GM18526 (cell line): ENCODE data around the gene TBK1.

Source experiments
- POLR2A ChIP-seq: IDR thresholded peaks from 3 replicates; pipeline ENCODE4 v1.6.1; 2011; ENCODE audit not compliant: insufficient read length; ENCODE audit errors: extremely low read depth

Gene TBK1

DNA sequence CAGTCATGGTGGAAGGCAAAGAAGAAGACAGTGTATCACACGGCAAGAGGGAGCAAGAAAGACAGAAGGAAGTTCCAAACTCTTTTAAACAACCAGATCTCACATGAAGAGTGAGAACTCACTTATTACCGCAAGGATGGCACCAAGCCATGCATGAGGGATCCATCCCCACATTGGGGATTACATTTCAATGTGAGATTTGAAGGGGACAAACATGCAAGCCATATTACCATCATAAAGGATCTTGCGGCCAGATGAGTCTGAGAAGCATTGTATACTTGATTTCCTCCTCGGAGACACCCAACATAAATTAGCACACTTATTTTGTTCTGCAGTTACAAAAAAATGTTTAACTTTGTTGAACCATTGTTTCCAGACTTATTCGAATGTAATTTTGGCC, 66.5 kb downstream of the TBK1 start:
- no peak for TF ChIP-seq POLR2A

GRCh38 chr12:64521833-64522232, 69.9 kb downstream of the TBK1 start:
- TF ChIP-seq POLR2A, result no peak

- TF ChIP-seq POLR2A, result no peak
Measured at GRCh38 chr12:64522316-64522715, 70.4 kb downstream of the TBK1 start.

- no peak for TF ChIP-seq POLR2A
Measured at GRCh38 chr12:64522807-64523206, 70.9 kb downstream of the TBK1 start.

- no peak for TF ChIP-seq POLR2A
Measured at GRCh38 chr12:64525461-64526160, 73.7 kb downstream of the TBK1 start.

- TF ChIP-seq POLR2A, result no peak
Measured at GRCh38 chr12:64526859-64527258, 74.9 kb downstream of the TBK1 start.

GRCh38 chr12:64528616-64529015, 76.7 kb downstream of the TBK1 start:
- no peak for TF ChIP-seq POLR2A

- TF ChIP-seq POLR2A, result no peak
Measured at GRCh38 chr12:64530566-64530965, 78.6 kb downstream of the TBK1 start.

DNA sequence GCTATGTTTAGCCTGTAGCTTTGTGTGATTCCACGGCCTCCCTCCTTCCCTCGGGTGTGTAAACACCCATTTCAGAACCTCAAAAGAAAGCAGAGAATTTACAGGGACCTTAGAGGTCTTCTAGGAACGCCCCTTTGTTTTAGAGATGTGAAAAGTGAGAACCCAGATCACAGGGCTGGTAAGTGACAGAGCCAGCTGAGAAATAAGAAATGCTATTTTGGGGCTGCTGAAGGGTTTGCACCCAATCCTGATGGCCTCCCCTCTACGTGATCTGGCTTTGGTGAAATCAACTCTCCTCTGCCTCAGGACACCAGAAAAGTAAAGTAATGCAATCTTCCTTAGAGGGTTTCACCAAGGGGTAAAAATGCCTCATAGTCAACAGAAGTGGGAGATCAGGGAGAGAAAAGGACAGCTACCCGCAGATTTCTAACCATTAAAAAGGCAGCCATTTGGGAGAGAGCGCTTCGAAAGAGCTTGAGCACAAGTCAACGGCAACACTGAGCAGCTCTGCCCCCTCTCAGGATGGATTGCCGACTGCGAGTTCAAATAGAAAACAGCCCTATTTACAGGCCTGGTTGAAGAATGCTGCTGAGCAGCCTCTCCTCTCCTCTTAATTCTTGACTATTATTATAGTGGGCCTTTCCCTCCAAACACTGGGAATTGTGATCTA, 79.9 kb downstream of the TBK1 start:
- TF ChIP-seq POLR2A, result no peak

DNA sequence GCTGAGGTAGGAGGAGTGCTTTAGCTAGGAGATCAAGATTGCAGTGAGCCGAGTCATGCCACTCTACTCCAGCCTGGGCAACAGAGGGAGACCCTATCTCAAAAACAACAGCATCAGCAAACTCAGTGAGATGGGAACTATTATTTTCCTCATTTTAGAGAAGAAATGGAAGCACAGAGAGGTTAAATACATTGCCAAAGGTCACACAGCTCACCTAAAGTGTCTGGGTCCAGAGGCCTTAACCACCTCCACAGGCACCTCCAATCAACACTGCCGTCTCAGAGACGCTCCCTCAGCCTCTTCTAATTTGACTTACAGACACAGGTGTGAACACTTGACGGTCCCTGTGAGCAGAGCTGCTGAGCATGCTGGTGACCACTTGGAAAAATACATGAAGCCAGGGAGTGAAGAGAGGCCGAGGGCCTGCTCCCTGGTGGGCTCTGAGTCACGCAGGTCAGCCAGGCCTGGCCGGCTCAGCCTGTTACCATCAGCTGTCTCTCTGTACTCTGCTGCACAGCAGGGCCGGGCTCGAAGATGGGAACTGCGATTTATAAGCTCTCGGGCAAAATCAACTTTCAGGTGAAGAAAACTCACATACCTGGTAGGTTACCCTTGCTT, 80.9 kb downstream of the TBK1 start:
- TF ChIP-seq POLR2A, result no peak

DNA sequence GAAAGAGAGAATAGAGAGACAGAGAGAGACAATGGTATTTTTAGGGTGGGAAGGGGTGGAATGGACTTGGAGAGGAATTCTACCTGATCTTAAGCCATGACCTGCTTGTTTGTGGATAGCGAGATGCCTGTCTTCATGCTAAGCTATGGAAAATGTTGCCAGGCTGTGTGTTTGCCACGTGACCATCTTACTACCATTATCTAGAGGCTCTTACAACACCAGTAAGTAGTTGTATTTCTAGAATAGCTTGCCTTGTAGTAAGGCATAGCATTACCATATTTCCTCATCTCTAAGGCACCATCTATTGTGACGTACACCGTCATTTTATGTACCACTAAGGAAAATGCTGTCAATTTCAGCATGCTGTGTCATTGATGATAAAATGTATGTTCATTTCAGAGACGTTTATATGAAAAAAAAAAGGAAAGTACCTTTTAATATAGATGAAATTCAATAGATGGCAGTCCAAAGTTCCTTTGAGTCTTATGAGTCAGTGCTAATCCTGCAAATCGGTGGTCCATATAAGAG, 82.8 kb downstream of the TBK1 start:
- no peak for TF ChIP-seq POLR2A

DNA sequence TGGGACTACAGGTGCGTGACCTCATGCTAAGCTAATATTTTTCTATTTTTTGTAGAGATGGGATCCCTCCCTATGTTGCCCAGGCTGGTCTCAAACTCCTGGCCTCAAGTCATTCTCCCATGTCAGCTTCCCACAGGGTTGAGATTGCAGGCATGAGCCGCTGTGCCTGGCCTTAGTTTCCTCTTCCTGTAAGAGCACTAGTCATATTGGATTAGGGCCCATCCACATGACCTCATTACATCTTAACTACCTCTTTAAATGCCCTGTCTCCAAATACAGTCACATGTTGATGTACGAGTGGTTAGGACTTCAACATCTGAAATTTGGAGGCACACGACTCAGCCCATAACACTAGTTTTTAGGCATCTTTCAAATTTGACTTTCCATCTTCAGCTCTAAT, 86.2 kb downstream of the TBK1 start:
- no peak for TF ChIP-seq POLR2A

DNA sequence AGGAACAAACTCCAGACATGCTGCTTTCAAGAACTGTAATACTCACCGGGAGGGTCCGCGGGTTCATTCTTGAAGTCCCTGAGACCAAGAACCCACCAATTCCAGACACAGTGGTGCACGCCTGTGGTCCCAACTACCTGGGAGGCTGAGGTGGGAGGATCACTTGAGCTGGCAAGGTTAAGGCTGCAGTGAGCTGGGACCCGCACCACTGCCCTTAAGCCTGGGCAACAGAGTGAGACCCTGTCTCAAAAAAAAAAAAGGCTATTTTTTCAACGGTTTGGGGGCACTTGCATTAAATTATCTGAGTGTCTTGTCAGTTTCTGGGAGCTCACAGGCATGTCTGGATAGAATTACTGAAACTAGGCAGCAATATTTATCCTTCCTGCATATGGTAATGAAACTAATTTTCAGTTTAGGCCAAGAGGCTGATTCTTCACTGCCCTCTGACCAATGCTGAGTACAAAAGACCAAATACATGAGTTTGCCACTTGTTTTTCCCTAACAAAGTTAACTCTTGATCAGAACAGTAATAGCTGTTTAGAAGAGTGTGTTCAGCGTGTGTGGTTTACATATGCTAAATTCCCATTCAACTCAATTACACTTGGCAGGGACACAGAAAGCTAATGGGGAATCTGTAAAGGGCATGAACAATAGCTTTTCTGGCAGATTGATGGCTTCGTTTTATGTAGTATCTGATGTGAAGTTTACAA, 92.6 kb downstream of the TBK1 start:
- no peak for TF ChIP-seq POLR2A

- TF ChIP-seq POLR2A, result no peak
Measured at GRCh38 chr12:64545081-64545382, 93.1 kb downstream of the TBK1 start.

DNA sequence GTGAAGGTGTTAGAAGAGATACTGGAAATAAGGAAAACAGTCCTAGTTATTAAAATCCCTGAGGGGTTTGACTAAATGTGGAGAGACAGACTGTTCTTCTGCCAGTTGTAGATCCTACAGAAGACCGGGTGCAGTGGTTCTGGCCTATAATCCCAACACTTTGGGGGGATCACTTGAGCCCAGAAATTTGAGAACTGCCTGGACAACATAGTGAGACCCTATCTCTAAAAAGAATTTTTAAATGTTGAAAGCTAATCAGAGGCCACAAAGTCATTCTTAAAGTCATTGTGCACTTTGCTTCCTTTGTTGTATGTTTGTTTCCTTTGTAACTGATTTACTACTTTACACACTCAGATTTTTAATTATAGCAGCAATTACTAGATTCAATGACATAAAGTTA, 97.2 kb downstream of the TBK1 start:
- TF ChIP-seq POLR2A, result no peak

GRCh38 chr12:64550755-64551154, 98.8 kb downstream of the TBK1 start:
- TF ChIP-seq POLR2A, result no peak
